PFSK-1 (cell line): ENCODE data around the gene FLAD1.

Experiments used
- POLR2AphosphoS5 ChIP-seq: IDR thresholded peaks from 2 replicates; pipeline ENCODE4 v1.6.1; 2012; ENCODE audit warnings: low read depth, mild to moderate bottlenecking, control low read depth, low read length, moderate library complexity
- SIN3A ChIP-seq: IDR thresholded peaks from 2 replicates; pipeline ENCODE4 v1.6.1; 2012; ENCODE audit warnings: mild to moderate bottlenecking, low read length, moderate library complexity, borderline replicate concordance; ENCODE audit not compliant: insufficient read depth
- TAF1 ChIP-seq: IDR thresholded peaks from 2 replicates; pipeline ENCODE4 v1.6.1; 2012; ENCODE audit warnings: low read length, control low read depth, borderline replicate concordance; ENCODE audit not compliant: insufficient read depth

DNA sequence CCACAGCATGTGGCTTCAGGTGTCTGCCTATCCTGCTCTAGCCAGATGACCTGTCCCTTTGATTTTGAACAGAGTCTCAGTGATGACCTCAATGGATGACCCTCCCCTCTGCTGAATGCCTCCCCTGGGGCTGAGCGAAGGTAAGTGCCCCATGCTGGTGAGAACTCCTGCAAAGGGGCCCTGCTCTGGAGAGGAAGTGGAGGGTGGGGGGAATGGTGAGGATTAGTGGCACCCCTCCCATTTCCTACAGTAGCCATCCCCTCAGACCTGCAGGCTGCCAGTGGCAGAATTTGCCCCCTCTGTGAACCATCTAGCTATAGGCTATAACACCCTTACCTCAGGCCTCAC, 43.0 kb upstream of the FLAD1 start:
- no peak for TF ChIP-seq POLR2AphosphoS5
- no peak for TF ChIP-seq SIN3A
- TF ChIP-seq TAF1, result no peak
